Keratinocyte (primary cell): ENCODE results near the gene SEMA3C. TPM values are rescaled to one million over a fixed set of nuclear protein-coding genes. Genes with fewer than 3 reads are reported as not detected.

Source experiments
- DNase-seq: peaks from one replicate; pipeline ENCODE4 v3.0.0-alpha.2; 2011; ENCODE audit warnings: low read depth, missing footprints, low spot score
- FAIRE-seq: peaks from 2 replicates; lab custom pipeline; 2011; peaks lifted over from hg19 to GRCh38; lab: Jason Lieb, UNC
- H2AFZ ChIP-seq: 2 replicates; pipeline ENCODE4 v1.6.0; 2012; ENCODE audit warnings: low read length, control low read depth, inconsistent platforms; ENCODE audit not compliant: control insufficient read depth
- H3K27ac ChIP-seq: 2 replicates; pipeline ENCODE4 v1.5.1; 2011; ENCODE audit warnings: low read length; ENCODE audit not compliant: control insufficient read depth, insufficient read depth
- H3K27me3 ChIP-seq: 3 replicates; pipeline ENCODE4 v1.6.0; 2011; ENCODE audit warnings: low read length; ENCODE audit not compliant: control insufficient read depth, insufficient read depth; ENCODE audit errors: extremely low read depth
- H3K36me3 ChIP-seq, 2 experiments: 2 replicates in 1 of 2; 3 replicates in 1 of 2; pipeline ENCODE4 v1.5.1; 2011; ENCODE audit warnings: low read length in 2 of 2, mild to moderate bottlenecking in 1 of 2; ENCODE audit not compliant: control insufficient read depth in 2 of 2, insufficient read depth in 2 of 2; ENCODE audit errors: extremely low read depth in 1 of 2
- H3K4me1 ChIP-seq: 3 replicates; pipeline ENCODE4 v1.5.1; 2011; ENCODE audit warnings: low read length; ENCODE audit not compliant: control insufficient read depth, insufficient read depth; ENCODE audit errors: extremely low read depth
- H3K4me2 ChIP-seq: 3 replicates; pipeline ENCODE4 v1.6.0; 2011; ENCODE audit warnings: low read depth, low read length; ENCODE audit not compliant: control insufficient read depth, insufficient read depth; ENCODE audit errors: extremely low read depth
- H3K4me3 ChIP-seq, 3 experiments: fragments of 200-600 bp in 1 of 3; sonication (generic) in 1 of 3; 2 replicates in 2 of 3; 3 replicates in 1 of 3; pipeline ENCODE4 v1.5.1; 2011 to 2016; ENCODE audit warnings: low read length in 3 of 3, mild to moderate bottlenecking in 3 of 3, control low read depth in 2 of 3, inconsistent platforms in 1 of 3, low read depth in 1 of 3, mixed read lengths in 1 of 3, mixed run types in 1 of 3, moderate library complexity in 1 of 3; ENCODE audit not compliant: control insufficient read depth in 2 of 3, insufficient read depth in 2 of 3; ENCODE audit errors: extremely low read depth in 1 of 3
- H3K79me2 ChIP-seq: 2 replicates; pipeline ENCODE4 v1.6.0; 2012; ENCODE audit warnings: low read length; ENCODE audit not compliant: control insufficient read depth, insufficient read depth
- H3K9ac ChIP-seq: 3 replicates; pipeline ENCODE4 v1.6.0; 2011; ENCODE audit warnings: low read length; ENCODE audit not compliant: control insufficient read depth, insufficient read depth; ENCODE audit errors: extremely low read depth
- H3K9me1 ChIP-seq: 3 replicates; pipeline ENCODE4 v1.6.0; 2011; ENCODE audit warnings: low read length; ENCODE audit not compliant: control insufficient read depth, insufficient read depth; ENCODE audit errors: extremely low read depth
- H3K9me3 ChIP-seq: 2 replicates; pipeline ENCODE4 v1.5.1; 2012; ENCODE audit warnings: low read depth, low read length; ENCODE audit not compliant: control insufficient read depth
- H4K20me1 ChIP-seq: 3 replicates; pipeline ENCODE4 v1.6.0; 2011; ENCODE audit warnings: low read length; ENCODE audit not compliant: control insufficient read depth, insufficient read depth; ENCODE audit errors: extremely low read depth
- EZH2 ChIP-seq: IDR thresholded peaks from one replicate; pipeline ENCODE4 v1.6.1; 2012; ENCODE audit warnings: inconsistent platforms, mild to moderate bottlenecking, low read length, moderate library complexity
- dilution Hi-C: fragments of 300-500 bp; cut with MboI; formaldehyde crosslinking; loops from one replicate; pipeline ENCODE4 v1.7.0; 2020; ENCODE audit warnings: low sequenced_read_pairs; ENCODE audit not compliant: extremely low pct_ligation_motif_present
- polyA plus RNA-seq, 5 experiments: library from polyadenylated mRNA; depleted of rRNA in 3 of 5; stranded (reverse) in 3 of 5; stranded (forward) in 1 of 5; unstranded in 1 of 5; fragments of >200 nt; gene quantifications; 1 replicate in 1 of 5; 2 replicates in 3 of 5; 3 replicates in 1 of 5; pipeline versions ENCODE4 v1.2.1 to v1.2.3, GENCODE V29; 2011 to 2012; ENCODE audit warnings: missing spikeins in 2 of 5, low read depth in 1 of 5, low replicate concordance in 1 of 5
- TF ChIP-seq, protein P1 (sequence below), 3 experiments: IDR thresholded peaks in 1 of 3; conservative IDR thresholded peaks in 1 of 3; optimal IDR thresholded peaks in 1 of 3; 2 replicates in 2 of 3; 3 replicates in 1 of 3; pipeline versions ENCODE3 to v1.5.1; 2011; ENCODE audit warnings: low read length in 3 of 3, mild to moderate bottlenecking in 3 of 3, moderate library complexity in 2 of 3, control low read depth in 1 of 3, inconsistent platforms in 1 of 3; ENCODE audit not compliant: insufficient read depth in 2 of 3; ENCODE audit errors: extremely low read depth in 1 of 3

SEMA3C gene
- polyA plus RNA-seq, 1 donor (not counting 4 experiments of a cell fraction or from before 2014, with no cell fraction given) = 142 TPM

GRCh38 chr7:80725181-80725611, 193.7 kb downstream of the SEMA3C start:
- H3K79me2 ChIP-seq = no peaks in the 10 kb centered on the region
- dilution Hi-C loops = no loop called here
- no peak overlapping the region for H2AFZ ChIP-seq
- no peak overlapping the region for H3K9ac ChIP-seq
- H3K9me3 ChIP-seq = no peaks in the 10 kb centered on the region
- no peaks in the 10 kb centered on the region for H3K36me3 ChIP-seq
- peak; percentile 34 for FAIRE-seq
- DNase-seq = no peak
- H3K27ac ChIP-seq = no peak overlapping the region
- no peak overlapping the region for H3K4me2 ChIP-seq
- no peaks in the 10 kb centered on the region for H3K9me1 ChIP-seq
- no peak overlapping the region for H3K4me3 ChIP-seq
- H3K27me3 ChIP-seq = no peaks in the 10 kb centered on the region
- TF ChIP-seq, protein P1, sequence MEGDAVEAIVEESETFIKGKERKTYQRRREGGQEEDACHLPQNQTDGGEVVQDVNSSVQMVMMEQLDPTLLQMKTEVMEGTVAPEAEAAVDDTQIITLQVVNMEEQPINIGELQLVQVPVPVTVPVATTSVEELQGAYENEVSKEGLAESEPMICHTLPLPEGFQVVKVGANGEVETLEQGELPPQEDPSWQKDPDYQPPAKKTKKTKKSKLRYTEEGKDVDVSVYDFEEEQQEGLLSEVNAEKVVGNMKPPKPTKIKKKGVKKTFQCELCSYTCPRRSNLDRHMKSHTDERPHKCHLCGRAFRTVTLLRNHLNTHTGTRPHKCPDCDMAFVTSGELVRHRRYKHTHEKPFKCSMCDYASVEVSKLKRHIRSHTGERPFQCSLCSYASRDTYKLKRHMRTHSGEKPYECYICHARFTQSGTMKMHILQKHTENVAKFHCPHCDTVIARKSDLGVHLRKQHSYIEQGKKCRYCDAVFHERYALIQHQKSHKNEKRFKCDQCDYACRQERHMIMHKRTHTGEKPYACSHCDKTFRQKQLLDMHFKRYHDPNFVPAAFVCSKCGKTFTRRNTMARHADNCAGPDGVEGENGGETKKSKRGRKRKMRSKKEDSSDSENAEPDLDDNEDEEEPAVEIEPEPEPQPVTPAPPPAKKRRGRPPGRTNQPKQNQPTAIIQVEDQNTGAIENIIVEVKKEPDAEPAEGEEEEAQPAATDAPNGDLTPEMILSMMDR (optimal IDR thresholded peaks at IDR 0.05 in 1 of 3, IDR thresholded peaks at IDR 0.05 in 1 of 3, conservative IDR thresholded peaks at IDR 0.05 in 1 of 3; ENCODE audit: extremely low read depth in 1 of 3, insufficient read depth in 2 of 3, low read length in 3 of 3) = no peak
- no peak for TF ChIP-seq EZH2
- peaks cover 34% of the 10 kb centered on the region for H3K4me1 ChIP-seq
- no peaks in the 10 kb centered on the region for H4K20me1 ChIP-seq

- H3K4me3 ChIP-seq = no peak overlapping the region
- H3K9me1 ChIP-seq = no peaks in the 10 kb centered on the region
- no peak overlapping the region for H3K9ac ChIP-seq
- H4K20me1 ChIP-seq = no peaks in the 10 kb centered on the region
- TF ChIP-seq EZH2 = no peak
- TF ChIP-seq, protein P1 (optimal IDR thresholded peaks at IDR 0.05 in 1 of 3, IDR thresholded peaks at IDR 0.05 in 1 of 3, conservative IDR thresholded peaks at IDR 0.05 in 1 of 3; ENCODE audit: extremely low read depth in 1 of 3, insufficient read depth in 2 of 3, low read length in 3 of 3) = no peak
- peak overlapping the region; percentile 12 for H2AFZ ChIP-seq
- DNase-seq (no peak), FAIRE-seq (peak; percentile 51)
- no peaks in the 10 kb centered on the region for H3K9me3 ChIP-seq
- dilution Hi-C loops = no loop called here
- no peaks in the 10 kb centered on the region for H3K27me3 ChIP-seq
- no peaks in the 10 kb centered on the region for H3K79me2 ChIP-seq
- H3K27ac ChIP-seq = no peak overlapping the region
- H3K4me2 ChIP-seq = no peak overlapping the region
- no peaks in the 10 kb centered on the region for H3K36me3 ChIP-seq
- peaks cover 34% of the 10 kb centered on the region for H3K4me1 ChIP-seq
These were observed 194.5 kb downstream of the SEMA3C start for GRCh38 chr7:80724249-80724871.
